ENCODE data around the gene THRB. TPM values are rescaled to one million over a fixed set of nuclear protein-coding genes. Genes with fewer than 3 reads are reported as not detected.

THRB gene
- total and polyA plus RNA-seq, 9 of the 15 experiments (the other 6 are each of a cell fraction or from before 2014, with no cell fraction given), result 1.7 to 14.9 (median 6.9) TPM

DNA sequence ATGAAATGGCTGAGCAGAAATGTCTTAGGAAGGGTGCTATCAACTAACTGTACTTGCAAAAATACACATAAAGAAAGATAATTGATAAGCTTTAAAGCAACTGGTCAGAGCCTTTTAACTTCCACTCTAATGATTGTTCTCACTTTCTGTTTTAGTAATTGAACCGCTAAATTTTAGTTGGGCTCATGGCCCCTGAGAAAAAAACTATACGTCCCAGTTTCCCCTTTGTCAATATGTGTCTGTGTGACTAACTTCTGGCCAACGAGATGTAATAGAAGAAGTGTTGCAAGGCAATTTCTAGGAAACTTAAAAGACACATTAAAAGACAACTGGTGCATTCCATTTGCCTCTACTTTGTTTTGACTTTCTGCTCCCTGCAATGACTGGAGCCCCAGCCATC lies 325.7 kb downstream of the THRB start:
- intact Hi-C loops (cut with micrococcal nuclease) (no loop called here), in situ Hi-C loops (cut with MboI) (no loop called here)
- H3K4me2 ChIP-seq (ENCODE audit: insufficient read depth, low read length), result no peak overlapping the region
- POLR2A ChIA-PET, result interaction anchor here (0.6 to 2.5 kb wide), 3 partner anchors 17 to 525 kb away, joined by 3 to 5 read pairs (median 3); no protein-coding TSS in a partner anchor
- no peak overlapping the region for H3K27ac ChIP-seq (ENCODE audit: extremely low read depth, low read depth, low read length)
- H3K9me3 ChIP-seq (replicated peaks; ENCODE audit: control insufficient read depth, insufficient read depth, low read depth, low read length), result no peaks in the 10 kb centered on the region
- H3K9ac ChIP-seq (ENCODE audit: insufficient read depth in 1 of 2, low read depth in 2 of 2, low read length in 2 of 2), result no peak overlapping the region
- BruUV-seq (replicated peaks), result no TSS peak
- H3K4me3 ChIP-seq, result no peak overlapping the region
- CTCF ChIA-PET (ENCODE audit: low intra/inter-chr PET ratio), result no interaction called here
- no peaks in the 10 kb centered on the region for H3K9me1 ChIP-seq (ENCODE audit: control insufficient read depth, insufficient read depth, low read length)
- no peak overlapping the region for H2AFZ ChIP-seq (ENCODE audit: low read depth, low read length)
- ATAC-seq (no peak), FAIRE-seq (no peak), DNase-seq (ENCODE audit: extremely low read depth in 1 of 4, low spot score in 3 of 4) (no peak)
- no peaks in the 10 kb centered on the region for H3K79me2 ChIP-seq (ENCODE audit: control insufficient read depth, insufficient read depth, low read length)
- no peaks in the 10 kb centered on the region for H4K20me1 ChIP-seq (replicated peaks; ENCODE audit: control insufficient read depth, insufficient read depth, low read length)
- peaks cover 0 to 3% of the 10 kb centered on the region in 2 experiments; a peak in 1 of 5 replicates for H3K4me1 ChIP-seq (replicated peaks in 1 of 2; ENCODE audit: control insufficient read depth in 2 of 2, insufficient read depth in 2 of 2, low read length in 2 of 2)
- 22% methylated on average over 3 of the region's 3 CpGs for WGBS (ENCODE audit: insufficient coverage, low coverage, missing lambda C conversion rate)
- no peaks in the 10 kb centered on the region for H3K36me3 ChIP-seq (ENCODE audit: control insufficient read depth, insufficient read depth, low read length)
- H3K27me3 ChIP-seq (ENCODE audit: control insufficient read depth in 2 of 2, insufficient read depth in 2 of 2, low read length in 2 of 2), result no peaks in the 10 kb centered on the region
- TF ChIP-seq MEF2A (IDR thresholded peaks at IDR 0.05; ENCODE audit: control insufficient read depth, low read depth, low read length) (no peak), STAT5A (IDR thresholded peaks at IDR 0.05; ENCODE audit: borderline replicate concordance, low read length) (no peak), KLF10 (CRISPR knock-in tag; IDR thresholded peaks at IDR 0.05) (no peak), HNRNPLL (IDR thresholded peaks at IDR 0.05; ENCODE audit: low read depth, low read length, poor library complexity, severe bottlenecking) (no peak), PHB2 (IDR thresholded peaks at IDR 0.05; ENCODE audit: low read depth) (no peak), DEAF1 (CRISPR knock-in tag; IDR thresholded peaks at IDR 0.05) (no peak), SMAD4 (CRISPR knock-in tag; conservative IDR thresholded peaks at IDR 0.05) (no peak), FOXA3 (CRISPR knock-in tag; conservative IDR thresholded peaks at IDR 0.05 in 1 of 2, IDR thresholded peaks at IDR 0.05 in 1 of 2) (no peak), BRCA1 (IDR thresholded peaks at IDR 0.05) (no peak), BRCA1 (CRISPR knock-in tag; IDR thresholded peaks at IDR 0.05) (no peak)
- TF ChIP-seq, protein P1, sequence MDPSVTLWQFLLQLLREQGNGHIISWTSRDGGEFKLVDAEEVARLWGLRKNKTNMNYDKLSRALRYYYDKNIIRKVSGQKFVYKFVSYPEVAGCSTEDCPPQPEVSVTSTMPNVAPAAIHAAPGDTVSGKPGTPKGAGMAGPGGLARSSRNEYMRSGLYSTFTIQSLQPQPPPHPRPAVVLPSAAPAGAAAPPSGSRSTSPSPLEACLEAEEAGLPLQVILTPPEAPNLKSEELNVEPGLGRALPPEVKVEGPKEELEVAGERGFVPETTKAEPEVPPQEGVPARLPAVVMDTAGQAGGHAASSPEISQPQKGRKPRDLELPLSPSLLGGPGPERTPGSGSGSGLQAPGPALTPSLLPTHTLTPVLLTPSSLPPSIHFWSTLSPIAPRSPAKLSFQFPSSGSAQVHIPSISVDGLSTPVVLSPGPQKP (CRISPR knock-in tag; IDR thresholded peaks at IDR 0.05), result no peak
- TF ChIP-seq, protein P2, sequence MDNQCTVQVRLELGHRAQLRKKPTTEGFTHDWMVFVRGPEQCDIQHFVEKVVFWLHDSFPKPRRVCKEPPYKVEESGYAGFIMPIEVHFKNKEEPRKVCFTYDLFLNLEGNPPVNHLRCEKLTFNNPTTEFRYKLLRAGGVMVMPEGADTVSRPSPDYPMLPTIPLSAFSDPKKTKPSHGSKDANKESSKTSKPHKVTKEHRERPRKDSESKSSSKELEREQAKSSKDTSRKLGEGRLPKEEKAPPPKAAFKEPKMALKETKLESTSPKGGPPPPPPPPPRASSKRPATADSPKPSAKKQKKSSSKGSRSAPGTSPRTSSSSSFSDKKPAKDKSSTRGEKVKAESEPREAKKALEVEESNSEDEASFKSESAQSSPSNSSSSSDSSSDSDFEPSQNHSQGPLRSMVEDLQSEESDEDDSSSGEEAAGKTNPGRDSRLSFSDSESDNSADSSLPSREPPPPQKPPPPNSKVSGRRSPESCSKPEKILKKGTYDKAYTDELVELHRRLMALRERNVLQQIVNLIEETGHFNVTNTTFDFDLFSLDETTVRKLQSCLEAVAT (IDR thresholded peaks at IDR 0.05), result no peak
- TF ChIP-seq, protein P3, sequence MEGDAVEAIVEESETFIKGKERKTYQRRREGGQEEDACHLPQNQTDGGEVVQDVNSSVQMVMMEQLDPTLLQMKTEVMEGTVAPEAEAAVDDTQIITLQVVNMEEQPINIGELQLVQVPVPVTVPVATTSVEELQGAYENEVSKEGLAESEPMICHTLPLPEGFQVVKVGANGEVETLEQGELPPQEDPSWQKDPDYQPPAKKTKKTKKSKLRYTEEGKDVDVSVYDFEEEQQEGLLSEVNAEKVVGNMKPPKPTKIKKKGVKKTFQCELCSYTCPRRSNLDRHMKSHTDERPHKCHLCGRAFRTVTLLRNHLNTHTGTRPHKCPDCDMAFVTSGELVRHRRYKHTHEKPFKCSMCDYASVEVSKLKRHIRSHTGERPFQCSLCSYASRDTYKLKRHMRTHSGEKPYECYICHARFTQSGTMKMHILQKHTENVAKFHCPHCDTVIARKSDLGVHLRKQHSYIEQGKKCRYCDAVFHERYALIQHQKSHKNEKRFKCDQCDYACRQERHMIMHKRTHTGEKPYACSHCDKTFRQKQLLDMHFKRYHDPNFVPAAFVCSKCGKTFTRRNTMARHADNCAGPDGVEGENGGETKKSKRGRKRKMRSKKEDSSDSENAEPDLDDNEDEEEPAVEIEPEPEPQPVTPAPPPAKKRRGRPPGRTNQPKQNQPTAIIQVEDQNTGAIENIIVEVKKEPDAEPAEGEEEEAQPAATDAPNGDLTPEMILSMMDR (IDR thresholded peaks at IDR 0.05 in 2 of 3, conservative IDR thresholded peaks at IDR 0.05 in 1 of 3; ENCODE audit: insufficient read depth in 2 of 3, low read depth in 1 of 3, low read length in 3 of 3), result no peak
- TF ChIP-seq, protein P4, sequence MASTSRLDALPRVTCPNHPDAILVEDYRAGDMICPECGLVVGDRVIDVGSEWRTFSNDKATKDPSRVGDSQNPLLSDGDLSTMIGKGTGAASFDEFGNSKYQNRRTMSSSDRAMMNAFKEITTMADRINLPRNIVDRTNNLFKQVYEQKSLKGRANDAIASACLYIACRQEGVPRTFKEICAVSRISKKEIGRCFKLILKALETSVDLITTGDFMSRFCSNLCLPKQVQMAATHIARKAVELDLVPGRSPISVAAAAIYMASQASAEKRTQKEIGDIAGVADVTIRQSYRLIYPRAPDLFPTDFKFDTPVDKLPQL (IDR thresholded peaks at IDR 0.05; ENCODE audit: extremely low read depth, insufficient read length), result no peak
- TF ChIP-seq, protein P5, sequence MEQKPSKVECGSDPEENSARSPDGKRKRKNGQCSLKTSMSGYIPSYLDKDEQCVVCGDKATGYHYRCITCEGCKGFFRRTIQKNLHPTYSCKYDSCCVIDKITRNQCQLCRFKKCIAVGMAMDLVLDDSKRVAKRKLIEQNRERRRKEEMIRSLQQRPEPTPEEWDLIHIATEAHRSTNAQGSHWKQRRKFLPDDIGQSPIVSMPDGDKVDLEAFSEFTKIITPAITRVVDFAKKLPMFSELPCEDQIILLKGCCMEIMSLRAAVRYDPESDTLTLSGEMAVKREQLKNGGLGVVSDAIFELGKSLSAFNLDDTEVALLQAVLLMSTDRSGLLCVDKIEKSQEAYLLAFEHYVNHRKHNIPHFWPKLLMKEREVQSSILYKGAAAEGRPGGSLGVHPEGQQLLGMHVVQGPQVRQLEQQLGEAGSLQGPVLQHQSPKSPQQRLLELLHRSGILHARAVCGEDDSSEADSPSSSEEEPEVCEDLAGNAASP (IDR thresholded peaks at IDR 0.05), result no peak

All from K562 (cell line).